Measurements from ENCODE around the gene PLAC9.

GRCh38 chr10:80152820-80153219 is 20.3 kb downstream of the PLAC9 start:
- TF ChIP-seq, protein P1, sequence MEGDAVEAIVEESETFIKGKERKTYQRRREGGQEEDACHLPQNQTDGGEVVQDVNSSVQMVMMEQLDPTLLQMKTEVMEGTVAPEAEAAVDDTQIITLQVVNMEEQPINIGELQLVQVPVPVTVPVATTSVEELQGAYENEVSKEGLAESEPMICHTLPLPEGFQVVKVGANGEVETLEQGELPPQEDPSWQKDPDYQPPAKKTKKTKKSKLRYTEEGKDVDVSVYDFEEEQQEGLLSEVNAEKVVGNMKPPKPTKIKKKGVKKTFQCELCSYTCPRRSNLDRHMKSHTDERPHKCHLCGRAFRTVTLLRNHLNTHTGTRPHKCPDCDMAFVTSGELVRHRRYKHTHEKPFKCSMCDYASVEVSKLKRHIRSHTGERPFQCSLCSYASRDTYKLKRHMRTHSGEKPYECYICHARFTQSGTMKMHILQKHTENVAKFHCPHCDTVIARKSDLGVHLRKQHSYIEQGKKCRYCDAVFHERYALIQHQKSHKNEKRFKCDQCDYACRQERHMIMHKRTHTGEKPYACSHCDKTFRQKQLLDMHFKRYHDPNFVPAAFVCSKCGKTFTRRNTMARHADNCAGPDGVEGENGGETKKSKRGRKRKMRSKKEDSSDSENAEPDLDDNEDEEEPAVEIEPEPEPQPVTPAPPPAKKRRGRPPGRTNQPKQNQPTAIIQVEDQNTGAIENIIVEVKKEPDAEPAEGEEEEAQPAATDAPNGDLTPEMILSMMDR (IDR thresholded peaks at IDR 0.05), result no peak
- TF ChIP-seq POLR2AphosphoS5 (IDR thresholded peaks at IDR 0.05), result no peak
- TF ChIP-seq POLR2A (IDR thresholded peaks at IDR 0.05), result no peak

All from breast epithelium (tissue), 3 donors.